Ishikawa (cell line): Measurements from ENCODE around the gene TMEM235.

Experiments used
- CEBPB ChIP-seq: IDR thresholded peaks from 2 replicates; pipeline ENCODE4 v1.6.1; 2012
- CREB1 ChIP-seq: IDR thresholded peaks from 2 replicates; pipeline ENCODE4 v1.6.1; 2012; ENCODE audit warnings: low read depth
- EGR1 ChIP-seq: IDR thresholded peaks from 2 replicates; pipeline ENCODE4 v1.6.1; 2012
- EP300 ChIP-seq: IDR thresholded peaks from 2 replicates; pipeline ENCODE4 v1.6.1; 2012; ENCODE audit warnings: borderline replicate concordance
- FOXM1 ChIP-seq: IDR thresholded peaks from 2 replicates; pipeline ENCODE4 v1.6.1; 2012; ENCODE audit warnings: low read depth, borderline replicate concordance
- NFIC ChIP-seq: IDR thresholded peaks from 2 replicates; pipeline ENCODE4 v1.6.1; 2012
- RAD21 ChIP-seq: IDR thresholded peaks from 2 replicates; pipeline ENCODE4 v1.6.1; 2012; ENCODE audit warnings: low read depth
- TAF1 ChIP-seq: IDR thresholded peaks from 2 replicates; pipeline ENCODE4 v1.6.1; 2012; ENCODE audit warnings: low read depth, mild to moderate bottlenecking
- TCF12 ChIP-seq: IDR thresholded peaks from 2 replicates; pipeline ENCODE4 v1.6.1; 2012; ENCODE audit warnings: low read depth
- TEAD4 ChIP-seq: IDR thresholded peaks from 2 replicates; pipeline ENCODE4 v1.6.1; 2012
- YY1 ChIP-seq: IDR thresholded peaks from 2 replicates; pipeline ENCODE4 v1.6.1; 2012; ENCODE audit warnings: low read depth
- ZBTB7A ChIP-seq: IDR thresholded peaks from 2 replicates; pipeline ENCODE4 v1.6.1; 2012; ENCODE audit warnings: low read depth
- TF ChIP-seq, protein P1 (sequence below): IDR thresholded peaks from 2 replicates; pipeline ENCODE4 v1.6.1; 2012
- TF ChIP-seq, protein P2 (sequence below): IDR thresholded peaks from 2 replicates; pipeline ENCODE4 v1.6.1; 2012; ENCODE audit warnings: low read depth, mild to moderate bottlenecking
- TF ChIP-seq, protein P3 (sequence below): IDR thresholded peaks from 2 replicates; pipeline ENCODE4 v1.6.1; 2012

The TMEM235 gene

DNA sequence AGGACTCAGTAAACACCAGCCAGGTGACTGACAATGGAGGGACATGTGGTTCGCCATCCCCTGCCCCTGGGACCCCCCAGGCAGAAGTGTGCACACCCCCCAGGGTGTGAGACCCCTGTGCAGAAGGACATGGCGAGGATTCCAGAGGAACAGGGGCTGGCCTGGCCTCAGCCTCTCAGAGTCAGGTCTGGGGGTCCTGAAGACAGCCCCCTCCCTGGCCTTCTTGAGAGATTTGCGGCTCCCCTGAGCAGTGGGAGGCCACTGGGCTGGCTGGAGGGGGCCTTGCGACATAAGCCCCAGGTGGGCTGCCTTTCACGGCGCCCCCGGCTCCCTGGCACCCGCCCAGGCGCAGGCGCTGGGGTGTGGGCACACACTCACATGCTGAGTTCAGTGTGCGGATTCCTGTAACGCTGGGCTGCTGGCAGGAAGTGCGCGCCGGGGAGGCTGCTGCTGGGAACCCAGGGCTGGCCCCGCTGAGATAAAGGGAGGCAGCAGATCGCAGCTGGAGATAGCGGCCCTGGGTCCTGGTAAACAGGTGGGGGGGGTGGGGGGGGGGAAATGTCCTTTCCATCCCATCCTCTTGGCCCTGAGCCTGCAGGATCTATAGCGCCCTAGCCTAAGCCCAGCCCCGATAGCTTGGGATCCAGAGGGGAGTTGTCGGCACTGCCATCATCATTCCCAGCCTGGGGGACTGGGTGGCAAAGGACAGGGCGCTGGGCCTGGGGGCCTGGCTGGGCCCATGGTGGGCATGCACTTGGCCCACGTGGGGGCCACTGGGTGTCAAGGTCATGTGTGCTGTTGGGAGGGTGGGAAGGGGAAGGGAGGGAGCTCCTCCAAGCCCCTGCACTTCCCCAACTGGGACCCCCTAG lies 27.1 kb downstream of the TMEM235 start:
- TF ChIP-seq FOXM1 (no peak), EGR1 (no peak)
- TF ChIP-seq, protein P1, sequence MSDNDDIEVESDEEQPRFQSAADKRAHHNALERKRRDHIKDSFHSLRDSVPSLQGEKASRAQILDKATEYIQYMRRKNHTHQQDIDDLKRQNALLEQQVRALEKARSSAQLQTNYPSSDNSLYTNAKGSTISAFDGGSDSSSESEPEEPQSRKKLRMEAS = no peak

DNA sequence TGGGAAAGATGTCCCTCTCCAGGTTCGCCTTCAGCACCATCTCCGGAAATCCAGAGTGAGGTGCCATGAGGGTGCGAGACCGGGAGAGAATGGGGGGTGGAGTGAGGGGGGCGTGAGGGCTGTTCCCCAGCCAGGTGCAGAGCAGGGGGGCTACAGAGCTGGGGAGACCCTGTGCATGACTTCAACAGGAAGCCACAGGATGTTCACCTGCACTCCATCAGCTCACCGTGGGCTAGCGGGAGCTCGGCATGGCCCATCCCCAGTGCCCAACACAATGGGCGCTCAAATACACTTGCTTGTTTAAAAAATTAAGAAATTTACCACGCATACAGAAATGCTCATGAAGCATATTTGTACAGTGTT lies 27.7 kb downstream of the TMEM235 start:
- no peak for TF ChIP-seq CEBPB
- no peak for TF ChIP-seq TEAD4
- TF ChIP-seq CREB1 = no peak
- TF ChIP-seq, protein P2, sequence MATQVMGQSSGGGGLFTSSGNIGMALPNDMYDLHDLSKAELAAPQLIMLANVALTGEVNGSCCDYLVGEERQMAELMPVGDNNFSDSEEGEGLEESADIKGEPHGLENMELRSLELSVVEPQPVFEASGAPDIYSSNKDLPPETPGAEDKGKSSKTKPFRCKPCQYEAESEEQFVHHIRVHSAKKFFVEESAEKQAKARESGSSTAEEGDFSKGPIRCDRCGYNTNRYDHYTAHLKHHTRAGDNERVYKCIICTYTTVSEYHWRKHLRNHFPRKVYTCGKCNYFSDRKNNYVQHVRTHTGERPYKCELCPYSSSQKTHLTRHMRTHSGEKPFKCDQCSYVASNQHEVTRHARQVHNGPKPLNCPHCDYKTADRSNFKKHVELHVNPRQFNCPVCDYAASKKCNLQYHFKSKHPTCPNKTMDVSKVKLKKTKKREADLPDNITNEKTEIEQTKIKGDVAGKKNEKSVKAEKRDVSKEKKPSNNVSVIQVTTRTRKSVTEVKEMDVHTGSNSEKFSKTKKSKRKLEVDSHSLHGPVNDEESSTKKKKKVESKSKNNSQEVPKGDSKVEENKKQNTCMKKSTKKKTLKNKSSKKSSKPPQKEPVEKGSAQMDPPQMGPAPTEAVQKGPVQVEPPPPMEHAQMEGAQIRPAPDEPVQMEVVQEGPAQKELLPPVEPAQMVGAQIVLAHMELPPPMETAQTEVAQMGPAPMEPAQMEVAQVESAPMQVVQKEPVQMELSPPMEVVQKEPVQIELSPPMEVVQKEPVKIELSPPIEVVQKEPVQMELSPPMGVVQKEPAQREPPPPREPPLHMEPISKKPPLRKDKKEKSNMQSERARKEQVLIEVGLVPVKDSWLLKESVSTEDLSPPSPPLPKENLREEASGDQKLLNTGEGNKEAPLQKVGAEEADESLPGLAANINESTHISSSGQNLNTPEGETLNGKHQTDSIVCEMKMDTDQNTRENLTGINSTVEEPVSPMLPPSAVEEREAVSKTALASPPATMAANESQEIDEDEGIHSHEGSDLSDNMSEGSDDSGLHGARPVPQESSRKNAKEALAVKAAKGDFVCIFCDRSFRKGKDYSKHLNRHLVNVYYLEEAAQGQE = no peak
- TF ChIP-seq FOXM1 = no peak
- TF ChIP-seq, protein P1 = no peak
- TF ChIP-seq TCF12 = no peak
- no peak for TF ChIP-seq EP300
- TF ChIP-seq, protein P3, sequence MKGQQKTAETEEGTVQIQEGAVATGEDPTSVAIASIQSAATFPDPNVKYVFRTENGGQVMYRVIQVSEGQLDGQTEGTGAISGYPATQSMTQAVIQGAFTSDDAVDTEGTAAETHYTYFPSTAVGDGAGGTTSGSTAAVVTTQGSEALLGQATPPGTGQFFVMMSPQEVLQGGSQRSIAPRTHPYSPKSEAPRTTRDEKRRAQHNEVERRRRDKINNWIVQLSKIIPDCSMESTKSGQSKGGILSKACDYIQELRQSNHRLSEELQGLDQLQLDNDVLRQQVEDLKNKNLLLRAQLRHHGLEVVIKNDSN = no peak
- TF ChIP-seq TAF1 = no peak

DNA sequence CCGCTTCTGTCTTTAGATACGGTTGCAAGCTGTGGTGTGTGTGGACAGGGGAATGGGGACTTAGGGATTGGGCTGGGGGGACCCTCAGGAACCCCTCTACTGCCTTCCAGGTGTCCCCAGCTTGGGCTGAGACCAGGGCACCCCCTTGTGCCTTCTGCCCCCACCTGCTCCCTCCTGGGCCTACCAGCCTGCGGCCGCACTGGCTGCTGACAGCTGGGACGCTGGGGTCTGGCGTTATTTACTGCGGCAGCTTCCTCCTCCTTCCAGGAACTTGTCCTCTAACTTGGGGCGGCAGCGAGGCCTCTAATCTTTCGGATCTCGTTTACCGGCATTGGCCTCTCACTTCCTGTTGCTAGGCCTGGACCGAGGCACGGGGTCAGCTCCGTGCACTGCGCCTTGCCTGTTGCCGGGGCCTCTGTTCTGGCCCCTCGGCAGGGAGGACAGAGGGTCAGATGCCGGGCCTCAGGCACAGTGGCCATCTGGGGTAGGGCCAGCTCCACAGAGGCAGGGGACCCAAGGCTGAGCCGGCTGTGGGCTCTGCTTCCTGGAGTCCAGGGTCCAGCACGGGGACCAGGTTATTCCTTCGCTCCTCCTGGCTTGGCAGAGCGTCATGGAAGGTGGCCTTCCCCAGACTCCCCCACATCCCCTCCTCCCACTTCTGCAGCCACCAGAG lies 31.8 kb downstream of the TMEM235 start:
- TF ChIP-seq TEAD4 = no peak
- TF ChIP-seq EP300 = no peak
- no peak for TF ChIP-seq EGR1
- no peak for TF ChIP-seq RAD21
- TF ChIP-seq YY1 = no peak
- TF ChIP-seq CEBPB = no peak
- TF ChIP-seq, protein P2 = no peak
- no peak for TF ChIP-seq TAF1
- TF ChIP-seq FOXM1 = no peak
- TF ChIP-seq TCF12 = no peak
- TF ChIP-seq, protein P3 = no peak

DNA sequence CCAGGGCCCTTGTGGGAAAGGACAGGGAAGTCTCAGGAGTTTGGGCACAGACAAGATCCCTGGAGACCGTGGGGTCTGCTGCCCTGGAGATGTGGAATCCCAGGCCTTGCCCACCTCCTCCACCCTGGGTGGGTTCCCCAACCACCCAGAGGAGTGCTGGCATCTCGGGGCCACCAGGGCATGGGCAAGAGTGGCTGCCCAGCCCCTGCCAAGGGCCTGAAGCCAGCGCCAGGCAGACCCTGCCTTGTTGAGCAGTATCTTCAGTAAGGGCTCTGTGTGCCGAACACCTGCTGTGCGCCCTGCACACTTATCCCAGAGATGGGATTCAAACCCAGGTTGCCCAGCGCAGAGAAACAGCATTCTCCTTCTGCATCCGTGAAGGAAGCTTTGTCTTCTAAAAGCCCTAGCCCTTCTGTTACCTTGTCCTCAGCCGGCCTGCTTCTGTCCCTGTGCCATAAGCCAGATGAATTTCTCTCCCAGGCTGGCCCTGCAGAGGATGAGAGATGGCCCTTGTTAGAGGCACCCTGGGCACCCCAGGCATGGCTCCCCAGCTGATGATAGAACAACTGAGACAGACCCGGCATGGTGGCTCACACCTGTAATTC lies 32.4 kb downstream of the TMEM235 start:
- TF ChIP-seq CEBPB = no peak
- no peak for TF ChIP-seq EGR1
- TF ChIP-seq, protein P1 = no peak
- no peak for TF ChIP-seq TCF12
- no peak for TF ChIP-seq TEAD4
- TF ChIP-seq CREB1 = no peak
- no peak for TF ChIP-seq EP300
- TF ChIP-seq TAF1 = no peak
- TF ChIP-seq NFIC = no peak
- TF ChIP-seq FOXM1 = no peak
- TF ChIP-seq RAD21 = no peak
- no peak for TF ChIP-seq ZBTB7A
- TF ChIP-seq, protein P3 = no peak

DNA sequence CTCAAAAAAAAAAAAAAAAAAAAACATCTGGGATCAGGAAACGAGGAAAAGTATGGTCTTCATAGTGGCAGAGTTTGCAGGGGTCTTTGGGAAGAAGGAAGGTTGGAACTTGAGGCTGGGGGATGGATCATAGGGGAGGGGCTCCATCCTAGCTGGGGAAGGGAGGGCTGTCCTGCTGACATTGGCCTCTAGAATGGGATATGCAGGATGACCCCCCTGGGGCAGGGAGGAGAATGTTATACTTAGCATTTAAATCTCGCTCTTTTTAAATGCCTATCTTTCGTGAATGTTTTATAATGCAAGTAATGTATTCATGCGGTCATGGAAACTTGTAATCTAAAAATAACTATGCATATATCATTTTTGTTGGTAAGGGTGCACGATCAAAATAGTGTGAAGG lies 33.2 kb downstream of the TMEM235 start:
- no peak for TF ChIP-seq NFIC

DNA sequence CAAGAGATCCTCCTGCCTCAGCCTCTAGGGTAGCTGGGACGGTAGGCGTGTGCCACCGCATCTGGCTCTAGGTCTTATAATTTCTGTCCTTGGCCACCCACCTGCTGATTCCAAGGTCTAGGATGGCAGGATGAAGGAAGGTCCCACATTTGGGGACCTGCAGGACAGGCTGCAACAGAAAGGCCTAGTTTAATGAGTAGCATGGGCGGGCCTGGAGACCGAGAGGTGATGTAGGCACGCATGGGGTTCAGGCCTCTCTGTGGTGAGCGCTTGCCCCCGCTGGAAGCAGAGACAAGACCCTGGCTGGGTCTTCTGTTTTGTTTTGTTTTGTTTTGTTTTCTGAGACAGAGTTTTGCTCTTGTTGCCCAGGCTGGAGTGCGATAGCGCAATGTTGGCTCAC lies 33.7 kb downstream of the TMEM235 start:
- TF ChIP-seq YY1 (no peak), TEAD4 (no peak), FOXM1 (no peak)
